Panc1 (cell line): Measurements from ENCODE around the gene PRXL2A. TPM values are rescaled to one million over a fixed set of nuclear protein-coding genes. Genes with fewer than 3 reads are reported as not detected.

Source experiments
- ATAC-seq: fragments of 200-7000 bp; cut with Tn5 transposase; 2 replicates; pipeline ENCODE4 v1.9.1; 2020; ENCODE audit warnings: mild to moderate bottlenecking, moderate library complexity
- BruUV-seq: library from RNA; stranded (reverse); fragments of 400-500 nt; replicated peaks from 2 replicates; lab custom pipeline; 2021; lab: Mats Ljungman, UMichigan
- CTCF ChIA-PET: fragments of 300-600 bp; sonication (Branson Sonifier 250); formaldehyde crosslinking; loops from one replicate; lab custom pipeline; 2022; ENCODE audit warnings: antibody characterized with exemption; lab: Charles Lee
- POLR2A ChIA-PET: fragments of 300-600 bp; sonication (Branson Sonifier 250); formaldehyde crosslinking; loops from one replicate; lab custom pipeline; 2022; ENCODE audit warnings: antibody characterized with exemption; lab: Charles Lee
- DNase-seq: peaks from one replicate; pipeline ENCODE4 v3.0.0-alpha.2; 2010; ENCODE audit warnings: low read depth, low spot score
- H3K27ac ChIP-seq: 2 replicates; pipeline ENCODE4 v1.5.1; 2011; ENCODE audit warnings: mild to moderate bottlenecking, low read length, inconsistent platforms
- H3K27me3 ChIP-seq: fragments of 200-500 bp; sonication (Bioruptor generic); 2 replicates; pipeline ENCODE4 v1.6.0; 2014; ENCODE audit warnings: low read length, inconsistent platforms; ENCODE audit not compliant: control insufficient read depth, insufficient read depth
- H3K36me3 ChIP-seq: fragments of 200-500 bp; sonication (Bioruptor generic); 2 replicates; pipeline ENCODE4 v1.5.1; 2014; ENCODE audit warnings: inconsistent platforms, mild to moderate bottlenecking, low read length, moderate library complexity; ENCODE audit not compliant: control insufficient read depth, insufficient read depth
- H3K4me1 ChIP-seq: 2 replicates; pipeline ENCODE4 v1.5.1; 2011; ENCODE audit warnings: inconsistent platforms, mild to moderate bottlenecking, low read length, moderate library complexity; ENCODE audit not compliant: control insufficient read depth, insufficient read depth
- H3K4me3 ChIP-seq, 2 experiments: 2 replicates each; pipeline ENCODE4 v1.5.1; 2011 to 2012; ENCODE audit warnings: low read depth in 2 of 2, low read length in 2 of 2, mild to moderate bottlenecking in 2 of 2, inconsistent platforms in 1 of 2, moderate library complexity in 1 of 2
- H3K9me3 ChIP-seq: fragments of 200-500 bp; sonication (Bioruptor generic); 2 replicates; pipeline ENCODE4 v1.5.1; 2014; ENCODE audit warnings: low read depth, mild to moderate bottlenecking, inconsistent platforms, low read length, moderate library complexity; ENCODE audit not compliant: control insufficient read depth, insufficient read depth
- CTCF ChIP-seq: fragments of 450-650 bp; IDR thresholded peaks from 2 replicates; pipeline ENCODE4 v1.5.1; 2017; ENCODE audit warnings: mild to moderate bottlenecking
- POLR2AphosphoS5 ChIP-seq: IDR thresholded peaks from 2 replicates; pipeline ENCODE4 v1.6.1; 2012; ENCODE audit warnings: mild to moderate bottlenecking, low read depth, low read length, moderate library complexity
- REST ChIP-seq, 2 experiments: IDR thresholded peaks; 2 replicates each; pipeline ENCODE4 v1.6.1; 2011 to 2012; ENCODE audit warnings: low read depth in 2 of 2, control low read depth in 1 of 2, low read length in 1 of 2, mild to moderate bottlenecking in 1 of 2, moderate library complexity in 1 of 2; ENCODE audit not compliant: insufficient read depth in 1 of 2
- SIN3A ChIP-seq: IDR thresholded peaks from 2 replicates; pipeline ENCODE4 v1.6.1; 2012; ENCODE audit warnings: low read depth, mild to moderate bottlenecking, low read length, moderate library complexity, borderline replicate concordance; ENCODE audit not compliant: insufficient read depth
- TCF7L2 ChIP-seq: IDR thresholded peaks from 2 replicates; pipeline ENCODE4 v1.6.1; 2011; ENCODE audit warnings: mild to moderate bottlenecking, low read depth, low read length, inconsistent platforms
- in situ Hi-C: cut with HindIII; loops from 2 replicates; pipeline ENCODE4 v1.10.0; 2016; ENCODE audit warnings: low sequenced_read_pairs, low pct_unique_long_range_greater_than_20kb
- intact Hi-C: fragments of 100-400 bp; cut with micrococcal nuclease; formaldehyde crosslinking; loops from one replicate; pipeline ENCODE4 v1.10.0; 2022; ENCODE audit not compliant: unreplicated experiment
- total RNA-seq: library from RNA; stranded (reverse); gene quantifications from one replicate; pipeline ENCODE4 v1.2.1, GENCODE V29; 2021; ENCODE audit not compliant: unreplicated experiment

Gene PRXL2A
- total RNA-seq, 1 experiment from 2014 or later: 89.0 TPM

GRCh38 chr10:80458638-80459037, 50.3 kb downstream of the PRXL2A start:
- H3K9me3 ChIP-seq: no peaks in the 10 kb centered on the region
- DNase-seq (no peak), ATAC-seq (no peak)
- in situ Hi-C loops (no loop called here), intact Hi-C loops (no loop called here)
- no peak for TF ChIP-seq CTCF
- TF ChIP-seq POLR2AphosphoS5: no peak
- TF ChIP-seq REST (IDR thresholded peaks at IDR 0.05; ENCODE audit: insufficient read depth in 1 of 2, low read depth in 2 of 2, low read length in 1 of 2): no peak
- no peak for TF ChIP-seq SIN3A
- TF ChIP-seq TCF7L2: no peak
- CTCF ChIA-PET: interaction anchor here (0.7 to 3.0 kb wide), 2 partner anchors 47 to 89 kb away, joined by 3 to 17 read pairs; no protein-coding TSS in a partner anchor
- POLR2A ChIA-PET: no interaction called here
- no peaks in the 10 kb centered on the region for H3K36me3 ChIP-seq
- no peak overlapping the region for H3K27ac ChIP-seq
- H3K4me3 ChIP-seq: no peak overlapping the region
- H3K4me1 ChIP-seq: peaks cover 31% of the 10 kb centered on the region
- BruUV-seq: no TSS peak
- H3K27me3 ChIP-seq: no peaks in the 10 kb centered on the region

GRCh38 chr10:80459047-80459865, 50.9 kb downstream of the PRXL2A start:
- Histone ChIP-seq H3K27ac (no peak overlapping the region), H3K27me3 (no peaks in the 10 kb centered on the region), H3K4me1 (peaks cover 34% of the 10 kb centered on the region), H3K9me3 (no peaks in the 10 kb centered on the region), H3K4me3 (no peak overlapping the region), H3K36me3 (no peaks in the 10 kb centered on the region)
- ChIA-PET POLR2A (no interaction called here), CTCF (interaction anchor here (0.7 to 3.0 kb wide), 2 partner anchors 47 to 88 kb away, joined by 3 to 17 read pairs; no protein-coding TSS in a partner anchor)
- DNase-seq (no peak), ATAC-seq (no peak)
- no TSS peak for BruUV-seq
- in situ Hi-C loops (no loop called here), intact Hi-C loops (no loop called here)
- no peak for TF ChIP-seq TCF7L2
- no peak for TF ChIP-seq SIN3A
- TF ChIP-seq POLR2AphosphoS5: no peak
- no peak for TF ChIP-seq CTCF
- no peak for TF ChIP-seq REST (IDR thresholded peaks at IDR 0.05; ENCODE audit: insufficient read depth in 1 of 2, low read depth in 2 of 2, low read length in 1 of 2)
